Transverse colon (tissue), 3 donors: ENCODE results near the gene GAGE2A.
"Not testable (repeated sequence)": the region's sequence is repeated elsewhere in the genome, so short reads cannot be mapped to it uniquely, and the experiment has no call there.

Experiments used
- CTCF ChIP-seq, 5 experiments: fragments of 200-600 bp in 3 of 5; fragments of 450-650 bp in 2 of 5; sonication (generic) in 3 of 5; IDR thresholded peaks; 1 replicate in 2 of 5; 2 replicates in 3 of 5; pipeline ENCODE4 v1.5.1; 2016 to 2017; ENCODE audit warnings: antibody characterized with exemption in 5 of 5, inconsistent platforms in 3 of 5, mild to moderate bottlenecking in 2 of 5, moderate library complexity in 1 of 5
- EP300 ChIP-seq: sonication (generic); formaldehyde crosslinking; IDR thresholded peaks from one replicate; pipeline ENCODE4 v1.6.1; 2017; ENCODE audit warnings: antibody characterized with exemption, low read depth

GRCh38 chrX:49560542-49560941 is 28.8 kb upstream of the GAGE2A start, which contains the start of gene GAGE12F:
- not testable (repeated sequence) for TF ChIP-seq CTCF (IDR thresholded peaks at IDR 0.05); EP300
